Spleen (tissue), 7 donors: ENCODE data around the gene IL2RG.

Experiments used
- POLR2A ChIP-seq, 3 donors: fragments of 450-650 bp; IDR thresholded peaks; one replicate each; pipeline ENCODE4 v1.5.1; 2017; ENCODE audit warnings: antibody characterized with exemption in 3 of 3, mild to moderate bottlenecking in 1 of 3
- TF ChIP-seq, protein P1 (sequence below), 11 experiments: fragments of 200-600 bp in 7 of 11; fragments of 450-650 bp in 4 of 11; sonication (generic) in 4 of 11; IDR thresholded peaks in 8 of 11; conservative IDR thresholded peaks in 3 of 11; 1 replicate in 7 of 11; 2 replicates in 4 of 11; pipeline versions ENCODE4 v1.4.0 to v1.8.0; 2016 to 2021; ENCODE audit warnings: antibody characterized with exemption in 11 of 11, inconsistent platforms in 4 of 11, mild to moderate bottlenecking in 1 of 11
- donor health status: DM: no; HTN: no; CAD: no; lungs with moderate emphysema.
- donor health status: DM: no; HTN: no; CAD: no.
- donor health status: DM: no; HTN: no; CAD: no.

GRCh38 chrX:71103110-71103983 is 8.0 kb downstream of the IL2RG start:
- TF ChIP-seq, protein P1, sequence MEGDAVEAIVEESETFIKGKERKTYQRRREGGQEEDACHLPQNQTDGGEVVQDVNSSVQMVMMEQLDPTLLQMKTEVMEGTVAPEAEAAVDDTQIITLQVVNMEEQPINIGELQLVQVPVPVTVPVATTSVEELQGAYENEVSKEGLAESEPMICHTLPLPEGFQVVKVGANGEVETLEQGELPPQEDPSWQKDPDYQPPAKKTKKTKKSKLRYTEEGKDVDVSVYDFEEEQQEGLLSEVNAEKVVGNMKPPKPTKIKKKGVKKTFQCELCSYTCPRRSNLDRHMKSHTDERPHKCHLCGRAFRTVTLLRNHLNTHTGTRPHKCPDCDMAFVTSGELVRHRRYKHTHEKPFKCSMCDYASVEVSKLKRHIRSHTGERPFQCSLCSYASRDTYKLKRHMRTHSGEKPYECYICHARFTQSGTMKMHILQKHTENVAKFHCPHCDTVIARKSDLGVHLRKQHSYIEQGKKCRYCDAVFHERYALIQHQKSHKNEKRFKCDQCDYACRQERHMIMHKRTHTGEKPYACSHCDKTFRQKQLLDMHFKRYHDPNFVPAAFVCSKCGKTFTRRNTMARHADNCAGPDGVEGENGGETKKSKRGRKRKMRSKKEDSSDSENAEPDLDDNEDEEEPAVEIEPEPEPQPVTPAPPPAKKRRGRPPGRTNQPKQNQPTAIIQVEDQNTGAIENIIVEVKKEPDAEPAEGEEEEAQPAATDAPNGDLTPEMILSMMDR (IDR thresholded peaks at IDR 0.05 in 8 of 11, conservative IDR thresholded peaks at IDR 0.05 in 3 of 11): no peak
- TF ChIP-seq POLR2A (IDR thresholded peaks at IDR 0.05): no peak
